Renal pelvis (tissue), 4 donors: ENCODE data around the gene ZNF280A. TPM values are rescaled to one million over a fixed set of nuclear protein-coding genes. Genes with fewer than 3 reads are reported as not detected.
"Not testable (repeated sequence)": the region's sequence is repeated elsewhere in the genome, so short reads cannot be mapped to it uniquely, and the experiment has no call there.

ENCODE experiments used
- DNase-seq: peaks from one replicate; pipeline ENCODE4 v3.0.0-alpha.2; 2013
- polyA plus RNA-seq, 3 donors: library from polyadenylated mRNA; unstranded; fragments of 120-200 nt; gene quantifications; one replicate each; pipeline ENCODE4 v1.2.1, GENCODE V29; 2013; ENCODE audit not compliant: insufficient read length in 3 of 3

The ZNF280A gene
- polyA plus RNA-seq, 3 donors, result not detected

GRCh38 chr22:22512951-22513350 is 7.1 kb downstream of the ZNF280A start:
- no peak for DNase-seq

- DNase-seq, result not testable (repeated sequence)
Observed at GRCh38 chr22:22510833-22511232, 9.2 kb downstream of the ZNF280A start.

- DNase-seq, result not testable (repeated sequence)
Observed at GRCh38 chr22:22509912-22510311, 10.2 kb downstream of the ZNF280A start.

- peak; percentile 77 for DNase-seq
Observed at GRCh38 chr22:22508274-22509176, 11.5 kb downstream of the ZNF280A start, which contains the start of gene ZNF280B. Gene ZNF280B, minus strand, starts transcription at chr22:22508742. Its CDS starts 19,344 bp downstream, at chr22:22489398.

- peak; percentile 8 for DNase-seq
Observed at GRCh38 chr22:22507743-22508273, 12.3 kb downstream of the ZNF280A start.

GRCh38 chr22:22506736-22507135 is 13.3 kb downstream of the ZNF280A start:
- no peak for DNase-seq

- no peak for DNase-seq
Observed at GRCh38 chr22:22498267-22498666, 21.8 kb downstream of the ZNF280A start.

- DNase-seq, result not testable (repeated sequence)
Observed at GRCh38 chr22:22491589-22491988, 28.5 kb downstream of the ZNF280A start.

- DNase-seq, result no peak
Observed at GRCh38 chr22:22488736-22489135, 31.3 kb downstream of the ZNF280A start.

- DNase-seq, result no peak
Observed at GRCh38 chr22:22487869-22488597, 32.0 kb downstream of the ZNF280A start.

- no peak for DNase-seq
Observed at GRCh38 chr22:22487059-22487458, 33.0 kb downstream of the ZNF280A start.

- no peak for DNase-seq
Observed at GRCh38 chr22:22486132-22486899, 33.8 kb downstream of the ZNF280A start.

GRCh38 chr22:22485524-22485923 is 34.5 kb downstream of the ZNF280A start:
- DNase-seq, result no peak

GRCh38 chr22:22484023-22484422 is 36.0 kb downstream of the ZNF280A start:
- no peak for DNase-seq

- DNase-seq, result no peak
Observed at GRCh38 chr22:22480940-22481339, 39.1 kb downstream of the ZNF280A start.

- no peak for DNase-seq
Observed at GRCh38 chr22:22479999-22480532, 40.0 kb downstream of the ZNF280A start.

- DNase-seq, result no peak
Observed at GRCh38 chr22:22479116-22479515, 41.0 kb downstream of the ZNF280A start.

GRCh38 chr22:22478470-22478869 is 41.6 kb downstream of the ZNF280A start:
- no peak for DNase-seq

- DNase-seq, result no peak
Observed at GRCh38 chr22:22474733-22475132, 45.3 kb downstream of the ZNF280A start.

- DNase-seq, result not testable (repeated sequence)
Observed at GRCh38 chr22:22471104-22471503, 49.0 kb downstream of the ZNF280A start.

GRCh38 chr22:22469527-22469926 is 50.5 kb downstream of the ZNF280A start:
- no peak for DNase-seq
